Sigmoid colon (tissue), 7 donors: ENCODE measurements around the gene FOXO6. TPM values are rescaled to one million over a fixed set of nuclear protein-coding genes. Genes with fewer than 3 reads are reported as not detected.

Experiments used
- DNase-seq: peaks from one replicate; pipeline ENCODE4 v3.0.0-alpha.2; 2019
- H3K27ac ChIP-seq, 4 donors: fragments of 200-600 bp; sonication (generic); one replicate each; pipeline ENCODE4 v1.5.1; 2016 to 2019; ENCODE audit warnings: mild to moderate bottlenecking in 1 of 4
- H3K27me3 ChIP-seq, 3 donors: fragments of 200-600 bp; sonication (generic); one replicate each; pipeline ENCODE4 v1.5.1; 2019; ENCODE audit warnings: mild to moderate bottlenecking in 1 of 3
- H3K36me3 ChIP-seq, 4 donors: fragments of 200-600 bp; sonication (generic); one replicate each; pipeline ENCODE4 v1.5.1; 2016 to 2019
- H3K4me1 ChIP-seq, 4 donors: fragments of 200-600 bp; sonication (generic); one replicate each; pipeline ENCODE4 v1.5.1; 2017 to 2019
- H3K4me3 ChIP-seq, 4 donors: fragments of 200-600 bp; sonication (generic); one replicate each; pipeline ENCODE4 v1.5.1; 2017 to 2019; ENCODE audit warnings: mild to moderate bottlenecking in 2 of 4, moderate library complexity in 1 of 4
- H3K9me3 ChIP-seq, 4 donors: fragments of 200-600 bp in 3 of 4; sonication (generic) in 3 of 4; one replicate each; pipeline versions ENCODE4 v1.5.1 to v1.6.1; 2013 to 2019
- EP300 ChIP-seq, 4 donors: sonication (generic); formaldehyde crosslinking; IDR thresholded peaks; one replicate each; pipeline ENCODE4 v1.6.1; 2017; ENCODE audit warnings: antibody characterized with exemption in 4 of 4
- POLR2A ChIP-seq, 2 donors: fragments of 450-650 bp; IDR thresholded peaks; one replicate each; pipeline ENCODE4 v1.6.1; 2016; ENCODE audit warnings: antibody characterized with exemption in 2 of 2, mild to moderate bottlenecking in 2 of 2, moderate library complexity in 2 of 2
- POLR2AphosphoS5 ChIP-seq, 4 donors: sonication (generic); formaldehyde crosslinking; IDR thresholded peaks; one replicate each; pipeline ENCODE4 v1.6.1; 2017; ENCODE audit warnings: antibody characterized with exemption in 4 of 4
- WGBS, 2 donors: extraction: QIAGEN DNeasy Blood & Tissue Kit; methylation state at CpG; one replicate each; pipeline ENCODE4 v1.1.7; 2013; 5-methylcytosine and 5-hydroxymethylcytosine counted together
- intact Hi-C: fragments of 100-400 bp; cut with DNase I; formaldehyde crosslinking; loops from one replicate; pipeline ENCODE4 v1.15.1; 2023
- polyA plus RNA-seq, 3 donors: library from polyadenylated mRNA; stranded (reverse); fragments of 200-250 nt; gene quantifications; one replicate each; pipeline ENCODE4 v1.2.3, GENCODE V29; 2013
- total RNA-seq, 4 donors: library from RNA; depleted of rRNA; stranded (reverse); fragments of >200 nt; gene quantifications; one replicate each; pipeline ENCODE4 v1.1.0, GENCODE V29; 2016
- TF ChIP-seq, protein P1 (sequence below), 4 experiments: fragments of 450-650 bp in 3 of 4; fragments of 200-600 bp in 1 of 4; IDR thresholded peaks; one replicate each; pipeline ENCODE4 v1.5.1; 2016 to 2019; ENCODE audit warnings: antibody characterized with exemption in 4 of 4, mild to moderate bottlenecking in 3 of 4, moderate library complexity in 2 of 4
- donor health status: healthy with polysubstance abuse.
- donor health status: Bipolar disorder and iron deficiency.
- donor health status: healthy.

FOXO6 gene
- total and polyA plus RNA-seq, 7 donors = 0.20 to 1.4 (median 0.81) TPM; not detected in 2

GRCh38 chr1:41386196-41386663 lies 25.0 kb downstream of the FOXO6 start:
- intact Hi-C loops = no loop called here
- Histone ChIP-seq H3K4me3 (no peak overlapping the region), H3K36me3 (no peaks in the 10 kb centered on the region), H3K4me1 (peaks cover 0 to 56% (median 54%) of the 10 kb centered on the region in 4 donors), H3K9me3 (no peaks in the 10 kb centered on the region), H3K27ac (peak overlapping the region in 2 of 4 donors; percentile 15 to 50), H3K27me3 (no peaks in the 10 kb centered on the region)
- TF ChIP-seq POLR2AphosphoS5 (IDR thresholded peaks at IDR 0.05) = no peak
- TF ChIP-seq EP300 (IDR thresholded peaks at IDR 0.05) = no peak
- TF ChIP-seq, protein P1, sequence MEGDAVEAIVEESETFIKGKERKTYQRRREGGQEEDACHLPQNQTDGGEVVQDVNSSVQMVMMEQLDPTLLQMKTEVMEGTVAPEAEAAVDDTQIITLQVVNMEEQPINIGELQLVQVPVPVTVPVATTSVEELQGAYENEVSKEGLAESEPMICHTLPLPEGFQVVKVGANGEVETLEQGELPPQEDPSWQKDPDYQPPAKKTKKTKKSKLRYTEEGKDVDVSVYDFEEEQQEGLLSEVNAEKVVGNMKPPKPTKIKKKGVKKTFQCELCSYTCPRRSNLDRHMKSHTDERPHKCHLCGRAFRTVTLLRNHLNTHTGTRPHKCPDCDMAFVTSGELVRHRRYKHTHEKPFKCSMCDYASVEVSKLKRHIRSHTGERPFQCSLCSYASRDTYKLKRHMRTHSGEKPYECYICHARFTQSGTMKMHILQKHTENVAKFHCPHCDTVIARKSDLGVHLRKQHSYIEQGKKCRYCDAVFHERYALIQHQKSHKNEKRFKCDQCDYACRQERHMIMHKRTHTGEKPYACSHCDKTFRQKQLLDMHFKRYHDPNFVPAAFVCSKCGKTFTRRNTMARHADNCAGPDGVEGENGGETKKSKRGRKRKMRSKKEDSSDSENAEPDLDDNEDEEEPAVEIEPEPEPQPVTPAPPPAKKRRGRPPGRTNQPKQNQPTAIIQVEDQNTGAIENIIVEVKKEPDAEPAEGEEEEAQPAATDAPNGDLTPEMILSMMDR (IDR thresholded peaks at IDR 0.05) = no peak
- no peak for TF ChIP-seq POLR2A (IDR thresholded peaks at IDR 0.05)
- DNase-seq = no peak
- WGBS, 2 donors = 74 to 84% methylated on average over 7 of the region's 7 CpGs

DNA sequence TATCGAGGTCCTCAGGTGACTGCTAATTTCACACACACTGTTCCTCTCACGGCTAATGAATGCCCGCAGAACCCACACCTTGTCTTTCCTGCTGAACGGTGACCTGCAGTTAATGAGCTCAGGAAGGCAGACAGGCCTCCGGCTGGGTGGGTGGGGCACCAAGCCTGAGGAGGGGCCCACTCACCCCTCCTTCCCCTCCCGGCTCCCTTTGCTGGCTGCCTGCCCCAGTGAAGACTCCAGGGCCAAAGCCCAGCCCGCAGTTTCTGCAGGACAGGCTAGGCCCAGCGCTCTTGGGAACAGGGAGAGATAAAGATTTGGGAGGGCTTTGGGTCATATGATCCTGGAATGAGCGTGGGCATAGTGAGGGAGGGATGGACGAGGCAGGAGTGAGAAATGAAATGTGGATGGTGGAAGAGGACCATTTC lies 26.4 kb downstream of the FOXO6 start:
- TF ChIP-seq EP300 (IDR thresholded peaks at IDR 0.05) (no peak), POLR2AphosphoS5 (IDR thresholded peaks at IDR 0.05) (peak in 2 of 4 donors; percentile 51 to 63)
- peak overlapping the region; percentile 43 to 63 (median 52) for H3K27ac ChIP-seq

DNA sequence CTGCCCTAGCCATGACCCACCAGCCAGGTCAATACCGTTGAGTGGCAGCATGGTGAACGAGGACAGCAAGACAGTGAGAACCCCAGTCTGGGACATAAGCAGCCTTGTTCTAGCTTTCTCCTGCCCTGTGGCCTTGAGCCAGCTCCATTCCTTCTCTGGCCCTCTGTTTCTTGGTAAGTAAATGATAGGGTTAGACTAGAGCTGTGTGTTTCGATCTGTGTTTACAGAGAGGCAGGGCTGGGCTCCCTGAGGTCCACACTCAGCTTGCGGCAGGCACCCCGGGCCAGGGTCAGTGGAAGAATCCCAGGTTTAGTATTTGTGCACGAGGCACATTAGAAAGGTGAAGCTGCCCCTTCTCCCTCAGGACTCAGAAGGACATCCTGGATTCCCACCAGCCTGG lies 27.3 kb downstream of the FOXO6 start:
- no peaks in the 10 kb centered on the region for H3K9me3 ChIP-seq
- no peaks in the 10 kb centered on the region for H3K27me3 ChIP-seq
- intact Hi-C loops = no loop called here
- H3K4me1 ChIP-seq = peaks cover 0 to 38% (median 37%) of the 10 kb centered on the region in 4 donors
- H3K4me3 ChIP-seq = no peak overlapping the region
- H3K36me3 ChIP-seq = no peaks in the 10 kb centered on the region
- peak overlapping the region; percentile 43 to 63 (median 52) for H3K27ac ChIP-seq
- DNase-seq = no peak
- no peak for TF ChIP-seq POLR2AphosphoS5 (IDR thresholded peaks at IDR 0.05)
- TF ChIP-seq, protein P1 (IDR thresholded peaks at IDR 0.05) = no peak
- TF ChIP-seq POLR2A (IDR thresholded peaks at IDR 0.05) = no peak
- TF ChIP-seq EP300 (IDR thresholded peaks at IDR 0.05) = no peak
- WGBS, 2 donors = 72 to 78% methylated on average over 6 of the region's 6 CpGs

More for the DNA sequence above, 26.4 kb downstream of the FOXO6 start:
- intact Hi-C loops = no loop called here
- H3K9me3 ChIP-seq = no peaks in the 10 kb centered on the region
- no peaks in the 10 kb centered on the region for H3K36me3 ChIP-seq
- DNase-seq = peak; percentile 92
- H3K4me3 ChIP-seq = no peak overlapping the region
- H3K4me1 ChIP-seq = peaks cover 0 to 46% (median 45%) of the 10 kb centered on the region in 4 donors
- WGBS, 2 donors = 4 to 23% methylated on average over 10 of the region's 10 CpGs
- no peaks in the 10 kb centered on the region for H3K27me3 ChIP-seq

DNA sequence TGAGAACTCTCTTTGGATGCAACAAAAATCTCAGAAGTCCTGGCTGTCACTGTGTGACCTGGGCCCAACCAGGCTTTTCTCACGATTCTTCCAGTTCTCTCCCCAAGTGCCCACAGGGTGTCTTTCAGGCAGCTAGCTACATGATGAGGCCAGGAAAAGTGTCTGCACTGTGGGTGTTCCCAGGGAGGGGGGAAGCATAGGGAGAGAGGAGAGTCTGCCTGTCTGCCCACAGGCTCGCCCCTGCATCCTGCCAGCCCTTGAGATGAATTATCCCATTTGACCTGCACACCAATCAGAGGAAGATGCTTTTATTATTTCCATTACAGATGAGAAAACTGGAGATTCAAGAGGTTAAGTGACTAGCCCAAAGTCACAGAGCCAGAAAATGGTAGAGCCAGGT lies 27.8 kb downstream of the FOXO6 start:
- Histone ChIP-seq H3K27ac (peak overlapping the region in 1 of 4 donors; percentile 43), H3K4me3 (no peak overlapping the region), H3K4me1 (peaks cover 0 to 36% (median 33%) of the 10 kb centered on the region in 4 donors), H3K9me3 (no peaks in the 10 kb centered on the region), H3K36me3 (no peaks in the 10 kb centered on the region), H3K27me3 (no peaks in the 10 kb centered on the region)
- WGBS, 2 donors = 83 to 89% methylated on average over 2 of the region's 2 CpGs
- TF ChIP-seq, protein P1 (IDR thresholded peaks at IDR 0.05) = no peak
- TF ChIP-seq EP300 (IDR thresholded peaks at IDR 0.05) = no peak
- TF ChIP-seq POLR2A (IDR thresholded peaks at IDR 0.05) = no peak
- no peak for TF ChIP-seq POLR2AphosphoS5 (IDR thresholded peaks at IDR 0.05)
- intact Hi-C loops = no loop called here
- DNase-seq = no peak

- H3K4me3 ChIP-seq = no peak overlapping the region
- no peak overlapping the region for H3K27ac ChIP-seq
- H3K27me3 ChIP-seq = no peaks in the 10 kb centered on the region
- whole genome bisulfite sequencing, 2 donors = 72 to 82% methylated on average over 10 of the region's 10 CpGs
- H3K9me3 ChIP-seq = no peaks in the 10 kb centered on the region
- peaks cover 0 to 36% (median 33%) of the 10 kb centered on the region in 4 donors for H3K4me1 ChIP-seq
- no peak for DNase-seq
- TF ChIP-seq, protein P1 (IDR thresholded peaks at IDR 0.05) = no peak
- no peak for TF ChIP-seq POLR2AphosphoS5 (IDR thresholded peaks at IDR 0.05)
- H3K36me3 ChIP-seq = no peaks in the 10 kb centered on the region
- intact Hi-C loops = no loop called here
Observed at GRCh38 chr1:41390166-41390565, 28.9 kb downstream of the FOXO6 start.
